NCI-H446 (cell line): ENCODE results near the gene TXNDC17.
A peak's percentile ranks its signal among the peaks of the same experiment; 100 is the strongest.
"Not testable (repeated sequence)": the region's sequence is repeated elsewhere in the genome, so short reads cannot be mapped to it uniquely, and the experiment has no call there.

Experiments
- DNase-seq, 2 experiments: peaks; one replicate each; lab custom pipeline; 2025; lab: John Stamatoyannopoulos, UW

TXNDC17 gene

GRCh38 chr17:6661464-6661848 is 20.6 kb downstream of the TXNDC17 start:
- no peak for DNase-seq

DNA sequence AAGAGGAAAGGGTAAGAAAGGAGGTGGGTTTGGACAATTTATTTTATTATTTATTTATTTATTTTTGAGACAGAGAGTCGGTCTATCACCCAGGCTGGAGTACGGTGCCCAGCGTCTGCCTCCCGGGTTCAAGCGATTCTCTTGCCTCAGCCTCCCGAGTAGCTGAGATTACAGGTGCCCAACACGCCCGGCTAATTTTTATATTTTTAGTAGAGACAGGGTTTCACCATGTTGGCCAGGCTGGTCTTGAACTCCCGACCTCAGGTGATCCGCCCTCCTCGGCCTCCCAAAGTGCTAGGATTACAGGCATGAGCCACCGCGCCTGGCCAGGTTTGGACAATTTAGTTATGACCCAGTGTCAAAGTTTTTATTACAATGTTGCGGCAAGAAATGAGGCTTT is 22.3 kb downstream of the TXNDC17 start:
- DNase-seq: not testable (repeated sequence)

- DNase-seq: peak; percentile 18 to 70
These were observed 25.2 kb downstream of the TXNDC17 start for GRCh38 chr17:6666077-6666521.

DNA sequence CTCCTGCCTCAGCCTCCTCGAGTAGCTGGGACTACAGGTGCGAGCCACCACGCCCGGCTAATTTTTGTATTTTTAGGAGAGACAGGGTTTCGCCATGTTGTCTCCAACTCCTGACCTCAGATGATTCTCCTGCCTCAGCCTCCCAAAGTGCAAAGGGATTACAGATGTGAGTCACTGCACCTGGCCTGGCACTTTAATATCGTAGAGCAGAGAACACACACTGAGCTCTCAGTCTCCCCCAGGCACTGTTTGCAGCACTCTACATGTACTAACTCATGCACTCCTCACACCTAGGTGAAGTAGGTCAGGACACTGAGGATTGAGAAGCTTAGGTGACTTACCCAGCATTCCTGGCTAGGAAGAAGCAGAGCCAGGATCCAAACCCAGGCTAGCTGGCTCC is 25.7 kb downstream of the TXNDC17 start:
- DNase-seq: no peak

- DNase-seq: no peak
These were observed 26.7 kb downstream of the TXNDC17 start for GRCh38 chr17:6667516-6667915.

- DNase-seq: no peak
These were observed 27.4 kb downstream of the TXNDC17 start for GRCh38 chr17:6668219-6668618.

- DNase-seq: no peak
These were observed 28.0 kb downstream of the TXNDC17 start for GRCh38 chr17:6668727-6669425.

DNA sequence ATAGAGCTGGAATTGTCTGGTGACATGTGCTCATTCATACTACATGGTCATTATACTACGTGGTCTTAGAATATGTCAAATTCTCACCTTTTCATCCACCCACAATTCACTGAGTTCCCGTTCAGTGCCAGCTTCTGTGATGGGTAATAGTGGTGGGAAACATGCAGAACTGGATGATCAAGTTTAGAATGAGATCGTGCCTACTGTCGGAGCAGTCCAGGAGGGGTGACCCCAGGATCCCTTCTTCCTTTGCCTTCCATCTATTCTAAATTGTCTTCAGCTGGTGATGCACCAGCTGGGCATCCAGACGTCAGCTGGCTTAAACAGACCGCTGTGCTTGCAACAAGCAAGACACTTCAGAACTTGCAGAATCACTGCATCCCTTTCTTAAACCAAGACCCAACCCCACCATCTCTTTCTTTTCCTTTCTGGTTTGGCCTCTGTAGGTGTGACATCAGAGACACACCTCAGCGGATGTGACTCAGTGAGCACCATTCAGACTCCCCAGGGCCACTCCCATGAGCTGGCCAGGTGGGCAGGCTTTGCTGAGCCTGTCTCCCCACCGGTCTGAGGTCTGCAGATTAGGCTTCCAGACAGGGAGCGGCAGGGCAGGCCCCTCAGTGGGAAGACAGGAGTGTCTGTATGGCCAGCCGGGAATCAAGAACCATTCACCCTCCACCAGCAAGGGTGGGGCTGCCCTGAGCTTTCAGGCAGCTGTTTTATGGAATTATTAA is 28.8 kb downstream of the TXNDC17 start:
- no peak for DNase-seq

GRCh38 chr17:6670571-6670970 is 29.7 kb downstream of the TXNDC17 start:
- no peak for DNase-seq

DNA sequence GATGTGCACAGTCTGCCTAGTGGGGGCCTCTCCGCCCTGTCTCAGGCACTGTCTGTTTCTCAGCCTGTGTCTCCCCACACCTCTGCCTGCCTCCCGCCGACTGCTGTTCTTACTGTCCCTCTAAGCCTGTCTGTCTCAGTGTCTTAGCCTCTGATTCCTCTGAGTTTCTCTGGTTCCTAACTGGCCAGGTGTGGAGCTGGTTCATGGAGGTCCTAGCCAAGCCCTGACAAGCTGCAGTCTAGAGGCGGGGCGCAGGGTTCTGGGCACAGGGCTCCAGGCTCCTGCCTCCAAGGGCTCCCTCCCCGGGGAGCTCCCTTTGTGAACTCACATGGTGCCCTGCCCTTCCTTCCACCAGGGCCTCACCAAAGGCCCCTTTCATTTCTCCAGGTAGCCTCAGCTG is 30.1 kb downstream of the TXNDC17 start:
- DNase-seq: no peak

DNA sequence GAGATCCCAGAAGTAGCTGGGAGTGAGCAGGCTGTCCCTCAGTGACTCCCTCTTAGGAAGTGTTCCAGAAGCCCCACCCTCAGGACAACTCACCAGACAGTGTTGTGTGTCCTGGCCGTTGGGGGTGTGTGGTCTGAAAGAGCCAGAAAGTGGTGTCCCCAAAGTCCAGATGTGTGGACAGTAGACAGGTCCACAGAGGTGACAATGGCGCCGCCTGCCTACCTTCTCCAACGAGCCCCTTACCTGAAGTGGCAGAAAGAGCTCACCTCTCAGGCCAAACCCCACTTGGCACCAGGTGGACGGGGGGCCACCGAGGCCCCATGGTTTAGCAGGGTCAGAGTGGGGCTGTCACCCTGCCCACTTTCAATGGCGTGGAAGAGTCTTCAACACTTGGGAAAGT is 30.6 kb downstream of the TXNDC17 start:
- DNase-seq: no peak

DNA sequence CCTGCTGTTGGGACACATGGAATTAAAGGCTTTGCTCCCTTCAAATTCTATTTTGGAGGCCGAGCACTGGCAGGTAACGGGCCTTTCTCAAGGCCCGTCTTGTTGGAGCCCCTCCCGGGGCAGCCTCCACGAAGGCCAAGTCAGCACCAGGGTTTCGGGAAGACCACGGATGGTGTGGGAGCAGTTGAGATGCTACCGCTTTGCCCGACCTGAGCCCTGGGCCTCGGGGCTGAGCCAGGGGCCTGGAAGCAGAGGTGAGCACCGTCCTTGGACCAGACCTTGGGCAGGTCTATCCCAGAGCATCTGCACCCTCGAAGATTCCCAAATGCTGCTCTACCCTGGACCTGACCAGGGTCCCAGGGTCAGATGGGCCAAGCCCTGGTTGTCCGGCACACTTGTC is 33.7 kb downstream of the TXNDC17 start:
- no peak for DNase-seq

- no peak for DNase-seq
These were observed 34.5 kb downstream of the TXNDC17 start for GRCh38 chr17:6675201-6675825.

DNA sequence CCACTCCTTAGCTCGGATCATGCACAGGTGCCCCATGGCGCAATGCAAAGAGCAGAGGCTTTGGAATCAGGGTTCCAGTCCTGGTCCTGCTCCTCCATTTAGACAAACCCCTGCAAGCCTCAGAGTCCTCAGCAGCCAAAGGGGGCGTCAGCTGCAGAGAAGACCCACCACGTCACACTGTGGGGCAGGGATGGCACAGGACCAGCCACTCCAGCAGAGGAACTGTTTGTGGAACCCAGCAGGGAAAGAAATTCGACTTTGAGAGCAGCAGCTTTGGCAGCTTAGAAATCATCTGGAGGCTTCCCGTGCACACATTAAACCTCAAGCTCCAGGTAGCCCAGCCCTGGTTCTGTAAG is 35.9 kb downstream of the TXNDC17 start:
- no peak for DNase-seq

DNA sequence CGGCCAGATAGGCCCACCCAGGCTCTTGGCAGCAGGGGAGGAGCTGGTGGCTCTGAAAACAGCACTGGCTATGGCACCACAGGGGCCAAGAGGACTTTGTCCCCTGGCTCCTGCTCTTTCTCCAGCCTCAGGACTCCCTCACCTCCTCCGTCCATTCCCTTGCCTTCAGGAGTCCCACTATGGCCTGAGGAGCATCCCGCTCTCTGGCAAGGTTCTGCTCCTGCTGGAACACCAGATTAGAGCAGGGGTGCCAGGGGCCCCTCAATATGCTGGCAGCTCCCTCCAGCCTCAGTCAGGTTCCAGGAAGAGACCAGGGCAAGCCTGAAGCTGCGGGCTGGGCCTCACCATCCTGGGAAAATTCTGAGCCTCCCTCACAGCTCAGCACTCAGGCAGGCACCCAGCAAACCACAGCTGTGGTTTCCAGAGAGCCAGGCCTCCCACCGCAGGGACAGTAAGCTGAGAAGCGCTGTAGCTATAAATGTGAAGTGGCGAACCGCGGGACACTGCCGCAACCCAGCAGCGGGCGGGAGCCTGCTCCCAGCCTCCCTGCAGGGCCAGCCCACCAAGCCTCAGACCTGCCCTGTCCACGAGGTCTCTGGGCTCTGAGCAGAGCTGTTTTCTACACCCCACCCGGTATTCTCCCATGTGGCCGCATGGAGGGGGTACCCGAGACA is 36.4 kb downstream of the TXNDC17 start:
- no peak for DNase-seq

DNA sequence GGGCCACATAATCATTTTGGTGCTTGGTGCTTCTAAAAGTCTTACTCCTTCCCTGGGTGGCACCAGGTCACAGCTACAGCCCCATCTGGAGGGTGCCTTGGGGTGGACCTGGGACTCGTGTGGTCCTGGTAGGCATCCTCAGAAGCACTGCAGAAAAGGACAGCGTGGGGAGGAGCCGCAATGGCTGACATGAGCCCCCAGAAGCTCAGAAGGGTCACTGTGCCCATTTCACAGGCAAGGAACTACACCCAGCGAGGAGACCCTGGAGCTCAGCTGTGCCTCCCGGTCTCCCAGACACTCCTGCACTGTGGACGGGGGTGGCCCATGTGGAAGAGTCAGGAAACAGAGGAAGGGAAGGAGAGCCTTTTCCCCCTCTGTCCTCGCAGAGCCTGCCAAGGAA is 37.1 kb downstream of the TXNDC17 start:
- no peak for DNase-seq

- no peak for DNase-seq
These were observed 38.4 kb downstream of the TXNDC17 start for GRCh38 chr17:6679241-6679640.

DNA sequence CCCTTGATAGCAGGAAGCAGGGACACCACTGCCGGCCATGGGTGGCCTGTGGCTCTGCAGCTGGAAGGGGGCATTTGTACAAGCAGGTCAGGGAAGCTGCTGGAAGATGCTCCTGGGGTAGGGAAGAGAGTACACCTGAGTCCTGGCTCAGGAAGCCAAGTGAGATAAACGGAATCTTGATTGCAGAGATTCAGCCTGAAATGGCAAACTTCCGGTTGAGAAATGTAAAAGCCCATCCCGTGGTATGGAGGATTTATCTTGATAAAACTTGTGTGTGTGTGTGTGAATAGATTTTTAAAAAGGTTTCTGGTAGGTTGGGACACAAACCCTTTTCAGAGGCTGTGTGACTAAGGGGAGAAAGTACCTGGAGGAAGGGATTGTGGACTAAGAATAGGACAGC is 40.3 kb downstream of the TXNDC17 start:
- DNase-seq: no peak

DNA sequence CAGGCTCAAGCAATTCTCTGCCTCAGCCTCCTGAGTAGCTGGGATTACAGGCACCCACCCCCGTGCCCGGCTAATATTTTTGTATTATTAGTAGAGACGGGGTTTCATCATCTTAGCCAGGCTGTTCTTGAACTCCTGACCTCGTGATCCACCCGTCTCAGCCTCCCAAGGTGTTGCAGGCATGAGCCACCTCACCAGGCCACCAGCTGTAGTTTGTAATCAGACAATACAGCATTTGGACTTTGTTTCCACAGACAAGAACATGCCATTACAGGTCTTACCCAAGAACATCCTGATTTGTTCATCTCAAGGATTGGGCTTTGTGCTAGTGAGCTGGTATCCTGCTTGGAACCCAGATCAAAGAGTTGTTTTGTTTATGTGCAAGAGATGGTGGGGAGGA is 40.8 kb downstream of the TXNDC17 start:
- DNase-seq: no peak

- no peak for DNase-seq
These were observed 41.5 kb downstream of the TXNDC17 start for GRCh38 chr17:6682339-6682738.

DNA sequence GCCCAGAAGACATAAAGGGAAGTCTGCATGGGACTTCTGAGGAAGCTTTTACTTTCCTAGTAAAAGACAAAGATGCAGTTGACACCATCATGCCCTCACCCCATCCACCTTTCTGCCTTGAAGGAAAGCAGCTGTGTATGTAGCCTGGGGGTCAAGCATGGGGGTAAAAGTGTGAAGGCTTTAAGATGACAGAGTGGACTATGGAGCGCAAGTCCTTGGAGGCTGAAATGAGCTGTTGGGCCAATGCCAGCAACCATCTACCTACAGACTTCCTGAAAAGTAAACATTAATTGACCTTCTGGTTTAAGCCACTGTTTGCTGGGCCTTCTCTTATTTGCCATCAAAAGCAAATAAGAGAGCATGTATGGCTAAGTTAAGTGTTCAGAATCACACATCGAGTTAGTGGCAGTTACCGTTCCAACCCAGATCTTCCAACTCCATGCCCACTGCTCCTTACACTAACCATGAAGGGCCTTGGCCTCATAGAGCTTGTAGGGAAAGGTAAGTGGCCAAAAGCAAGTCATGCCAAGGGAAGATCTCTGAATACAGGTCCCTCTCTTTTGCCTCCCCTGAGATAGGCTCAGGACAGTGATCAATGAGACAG is 42.3 kb downstream of the TXNDC17 start:
- no peak for DNase-seq

DNA sequence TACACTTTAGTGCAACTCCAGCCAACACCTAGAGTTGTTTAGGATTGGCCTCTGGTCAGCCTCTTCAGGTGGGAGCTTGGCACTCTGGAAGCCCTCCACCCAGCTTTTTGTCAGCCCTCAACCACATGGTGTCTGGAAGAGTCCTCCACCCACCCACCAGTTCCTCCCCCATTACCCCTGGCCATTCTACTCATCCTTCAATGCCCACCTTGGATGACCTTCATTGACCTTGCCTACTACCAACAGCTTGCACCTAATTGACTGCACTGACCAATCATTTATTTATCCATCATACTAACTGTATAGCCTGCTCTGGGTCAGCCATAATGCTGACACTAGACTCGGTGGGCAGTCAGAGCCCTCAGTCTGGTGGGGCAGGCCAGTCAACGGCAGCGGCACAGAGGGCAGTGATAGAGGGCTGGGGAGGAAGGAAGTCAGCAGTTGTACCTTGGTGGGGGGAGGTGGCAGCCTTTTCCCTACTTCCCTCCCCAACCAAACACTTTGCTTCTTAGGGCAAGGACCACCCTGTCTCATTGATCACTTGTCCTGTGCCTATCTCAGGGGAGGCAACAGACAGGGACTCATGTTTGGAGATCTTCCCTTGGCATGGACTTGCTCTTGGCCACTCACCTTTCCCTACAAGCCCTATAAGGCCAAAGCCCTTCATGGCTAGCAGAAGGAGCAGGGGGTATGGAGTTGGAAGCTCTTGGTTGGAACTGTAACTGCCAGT is 43.0 kb downstream of the TXNDC17 start:
- no peak for DNase-seq
